GM12878 (cell line): Measurements from ENCODE around the gene IMP3. TPM values are rescaled to one million over a fixed set of nuclear protein-coding genes. Genes with fewer than 3 reads are reported as not detected.

Source experiments
- ATAC-seq: fragments of 200-7000 bp; cut with Tn5 transposase; 3 replicates; pipeline ENCODE4 v1.9.1; 2020; ENCODE audit warnings: mild to moderate bottlenecking, moderate library complexity
- BruUV-seq: library from RNA; stranded (reverse); fragments of 400-500 nt; replicated peaks from 2 replicates; lab custom pipeline; 2021; lab: Mats Ljungman, UMichigan
- CTCF ChIA-PET: fragments of 300-600 bp; sonication (Branson Sonifier 250); formaldehyde crosslinking; extraction: SDS; loops from one replicate; lab custom pipeline; 2021; ENCODE audit warnings: inconsistent platforms; lab: Yijun Ruan, JAX
- POLR2A ChIA-PET: fragments of 350-600 bp; formaldehyde crosslinking; extraction: SDS; loops from one replicate; lab custom pipeline; 2021; ENCODE audit warnings: inconsistent platforms; lab: Charles Lee
- RAD21 ChIA-PET: fragments of 300-600 bp; sonication (Branson Sonifier 250); formaldehyde crosslinking; loops from one replicate; lab custom pipeline; 2023; ENCODE audit warnings: antibody characterized with exemption; ENCODE audit not compliant: unreplicated experiment; lab: Charles Lee
- SMC1A ChIA-PET: fragments of 300-600 bp; sonication (Branson Sonifier 250); formaldehyde crosslinking; loops from one replicate; lab custom pipeline; 2023; ENCODE audit not compliant: unreplicated experiment, uncharacterized antibody; lab: Charles Lee
- DNase-seq: peaks from one replicate; pipeline ENCODE4 v3.0.0-alpha.2; 2011; ENCODE audit warnings: low read depth, low spot score
- FAIRE-seq: peaks from 3 replicates; lab custom pipeline; 2011; peaks lifted over from hg19 to GRCh38; lab: Jason Lieb, UNC
- H2AFZ ChIP-seq: 2 replicates; pipeline ENCODE4 v1.6.0; 2011; ENCODE audit warnings: low read depth, low read length, control low read depth; ENCODE audit not compliant: control insufficient read depth
- H3K27ac ChIP-seq: 2 replicates; pipeline ENCODE4 v1.5.1; 2011; ENCODE audit warnings: control low read depth; ENCODE audit not compliant: control insufficient read depth, insufficient read depth
- H3K27me3 ChIP-seq, 2 experiments: replicated peaks in 1 of 2; 2 replicates each; pipeline versions ENCODE4 v1.6.0 to v1.6.1; 2011; ENCODE audit warnings: low read length in 1 of 2; ENCODE audit not compliant: control insufficient read depth in 2 of 2, insufficient read depth in 2 of 2
- H3K36me3 ChIP-seq, 2 experiments: 2 replicates each; pipeline ENCODE4 v1.5.1; 2011; ENCODE audit warnings: low read length in 1 of 2; ENCODE audit not compliant: control insufficient read depth in 2 of 2, insufficient read depth in 2 of 2
- H3K4me1 ChIP-seq: 2 replicates; pipeline ENCODE4 v1.6.1; 2011; ENCODE audit warnings: mild to moderate bottlenecking, low read length, moderate library complexity, mixed read lengths; ENCODE audit not compliant: control insufficient read depth, insufficient read depth
- H3K4me2 ChIP-seq: 2 replicates; pipeline ENCODE4 v1.6.0; 2011; ENCODE audit warnings: control low read depth; ENCODE audit not compliant: control insufficient read depth, insufficient read depth
- H3K4me3 ChIP-seq: fragments of 200-600 bp; sonication (generic); 2 replicates; pipeline ENCODE4 v1.5.1; 2016
- H3K79me2 ChIP-seq: 2 replicates; pipeline ENCODE4 v1.6.0; 2011; ENCODE audit warnings: low read length; ENCODE audit not compliant: control insufficient read depth, insufficient read depth
- H3K9ac ChIP-seq: 2 replicates; pipeline ENCODE4 v1.8.0; 2011; ENCODE audit warnings: low read length, control low read depth, mixed read lengths; ENCODE audit not compliant: control insufficient read depth, insufficient read depth
- H3K9me3 ChIP-seq: replicated peaks from 3 replicates; pipeline ENCODE4 v1.5.1; 2011; ENCODE audit warnings: mild to moderate bottlenecking, low read length; ENCODE audit not compliant: control insufficient read depth, insufficient read depth
- H4K20me1 ChIP-seq: 2 replicates; pipeline ENCODE4 v1.6.0; 2011; ENCODE audit not compliant: control insufficient read depth, insufficient read depth
- CBX3 ChIP-seq: fragments of 200-600 bp; sonication (generic); IDR thresholded peaks from 2 replicates; pipeline ENCODE4 v1.6.1; 2016; ENCODE audit warnings: low read depth, borderline replicate concordance
- E2F4 ChIP-seq: IDR thresholded peaks from 2 replicates; pipeline ENCODE4 v1.6.1; 2012; ENCODE audit warnings: low read depth, low read length, improper control_type of control experiment
- PBX3 ChIP-seq: IDR thresholded peaks from 2 replicates; pipeline ENCODE4 v1.6.1; 2011; ENCODE audit warnings: mild to moderate bottlenecking, low read depth, low read length, moderate library complexity; ENCODE audit not compliant: insufficient replicate concordance
- SMARCA5 ChIP-seq: fragments of 450-650 bp; IDR thresholded peaks from 2 replicates; pipeline ENCODE4 v1.6.1; 2017; ENCODE audit warnings: mild to moderate bottlenecking
- TCF7 ChIP-seq: IDR thresholded peaks from 2 replicates; pipeline ENCODE4 v1.6.1; 2014; ENCODE audit warnings: antibody characterized with exemption, borderline replicate concordance
- ZNF24 ChIP-seq: fragments of 450-650 bp; IDR thresholded peaks from 2 replicates; pipeline ENCODE4 v1.6.1; 2017; ENCODE audit warnings: antibody characterized with exemption, mild to moderate bottlenecking
- ZSCAN29 ChIP-seq: fragments of 450-650 bp; IDR thresholded peaks from 2 replicates; pipeline ENCODE4 v1.6.1; 2017; ENCODE audit warnings: mild to moderate bottlenecking, moderate library complexity
- WGBS: methylation state at CpG from one replicate; pipeline ENCODE4 v1.1.6; 2016; ENCODE audit warnings: low lambda C conversion rate; ENCODE audit not compliant: insufficient replicate concordance, insufficient coverage; ENCODE audit errors: missing lambda C conversion rate; 5-methylcytosine and 5-hydroxymethylcytosine counted together
- in situ Hi-C: fragments of 300-500 bp; cut with MboI; formaldehyde crosslinking; loops from 9 replicates; pipeline ENCODE4 v1.14.3; 2018; ENCODE audit warnings: mixed read lengths
- intact Hi-C: fragments of 100-400 bp; cut with micrococcal nuclease; formaldehyde crosslinking; loops from one replicate; pipeline ENCODE4 v1.14.2; 2022; ENCODE audit not compliant: unreplicated experiment
- polyA plus RNA-seq, 11 experiments: library from polyadenylated mRNA; depleted of rRNA in 4 of 11; unstranded in 6 of 11; stranded (reverse) in 5 of 11; fragments of >200 nt; fragmentation: Nextera tagmentation in 4 of 11; fragmentation: Illumina TruSeq in 1 of 11; extraction: Ambion mirVana in 4 of 11; extraction: Trizol in 1 of 11; gene quantifications; 1 replicate in 1 of 11; 2 replicates in 10 of 11; pipeline versions ENCODE4 v1.2.1 to v1.2.3, GENCODE V29; 2011 to 2016; ENCODE audit warnings: inconsistent platforms in 2 of 11, missing spikeins in 2 of 11, low read depth in 1 of 11
- total RNA-seq, 4 experiments: library from RNA; depleted of rRNA in 3 of 4; stranded (reverse); fragments of >200 nt in 3 of 4; fragmentation: Illumina TruSeq in 1 of 4; extraction: Trizol in 1 of 4; gene quantifications; 2 replicates each; pipeline versions ENCODE4 v1.2.1 to v1.2.3, GENCODE V29; 2013 to 2021

Gene IMP3
- total and polyA plus RNA-seq, 10 of the 15 experiments (the other 5 are each of a cell fraction or from before 2014, with no cell fraction given), result 13.3 to 208 (median 85.2) TPM

DNA sequence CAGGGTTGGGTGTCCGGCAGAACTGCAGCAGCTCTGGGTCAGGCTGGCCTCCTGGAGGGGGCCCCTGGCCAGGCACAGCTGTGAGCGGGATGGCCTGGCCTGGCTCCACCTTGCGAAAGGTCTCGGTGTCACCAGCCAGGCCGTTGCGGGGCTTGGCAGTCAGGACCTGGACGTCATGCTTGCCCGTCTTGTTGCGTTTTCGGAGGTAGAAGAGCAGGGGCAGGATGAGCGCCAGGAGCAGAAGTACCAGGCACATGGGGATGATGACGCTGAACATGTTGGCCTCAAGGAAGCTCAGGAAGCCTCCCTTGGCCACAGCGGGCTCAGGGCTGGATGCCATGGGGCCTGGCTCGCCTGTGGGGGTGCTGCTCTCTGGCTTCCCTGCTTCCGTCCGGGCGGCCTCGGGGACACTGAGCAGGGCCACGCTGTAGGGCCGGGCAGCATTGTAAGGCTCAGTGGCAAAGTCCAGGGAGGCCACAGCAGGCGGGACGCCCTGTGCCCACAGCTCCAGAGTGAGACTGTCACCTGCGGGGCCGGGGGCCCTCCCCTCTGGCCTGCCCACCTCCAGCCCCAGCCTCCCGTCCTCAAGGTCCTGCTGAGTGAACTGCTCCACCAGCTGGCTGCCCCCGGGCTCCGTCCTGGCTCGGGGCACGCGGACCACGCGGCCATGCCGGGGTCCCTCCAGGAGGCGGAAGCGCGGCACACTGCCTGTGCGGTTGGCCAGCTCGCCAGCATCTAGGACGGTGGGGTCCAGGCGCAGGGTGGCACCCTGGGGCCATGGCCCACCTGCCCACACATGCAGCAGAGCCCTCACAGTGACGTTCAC is 35.8 kb upstream of the IMP3 start:
- Histone ChIP-seq H3K27ac (no peak overlapping the region), H4K20me1 (no peaks in the 10 kb centered on the region), H3K79me2 (no peaks in the 10 kb centered on the region), H2AFZ (no peak overlapping the region), H3K4me1 (no peaks in the 10 kb centered on the region), H3K36me3 (no peaks in the 10 kb centered on the region), H3K9me3 (no peaks in the 10 kb centered on the region), H3K4me3 (no peak overlapping the region), H3K9ac (no peak overlapping the region), H3K27me3 (peaks cover 0 to 3% of the 10 kb centered on the region in 2 experiments; a peak in 3 of 4 replicates), H3K4me2 (no peak overlapping the region)
- ATAC-seq (no peak), FAIRE-seq (no peak), DNase-seq (no peak)
- intact Hi-C loops, result no loop called here
- POLR2A ChIA-PET, result interaction anchor here (1.5 kb wide), 1 partner anchor 15 kb away, joined by 3 read pairs; no protein-coding TSS in a partner anchor
- SMC1A ChIA-PET, result interaction anchor here (0.6 to 0.9 kb wide), 2 partner anchors 224 to 308 kb away, joined by 3 read pairs; no protein-coding TSS in a partner anchor
- no TSS peak for BruUV-seq
- CTCF ChIA-PET, result no interaction called here
- in situ Hi-C loops, result no loop called here
- TF ChIP-seq PBX3, result no peak
- WGBS, result 67% methylated on average over 37 of the region's 41 CpGs
- RAD21 ChIA-PET, result interaction anchor here (0.6 kb wide), 1 partner anchor 81 kb away, joined by 3 read pairs; no protein-coding TSS in a partner anchor

DNA sequence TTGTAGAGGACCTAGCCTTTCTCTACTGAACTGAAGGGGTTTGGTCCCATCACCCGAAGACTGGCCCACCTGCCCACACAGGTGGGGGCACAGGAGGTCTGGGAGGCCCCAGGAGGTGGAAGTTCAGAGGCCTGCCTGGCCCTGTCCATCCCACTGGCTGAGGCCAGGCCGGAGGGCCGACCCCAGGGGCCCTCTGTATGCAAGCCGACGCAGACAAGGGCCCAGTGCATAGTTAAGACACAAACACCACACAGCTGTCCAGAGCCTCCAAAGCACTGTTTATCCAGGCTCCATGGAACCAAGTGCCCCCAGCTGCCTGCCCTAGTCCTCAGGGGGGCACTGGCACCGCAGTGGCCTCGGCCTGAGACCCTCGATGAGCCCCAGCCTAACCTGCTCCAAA is 34.3 kb upstream of the IMP3 start:
- H3K4me2 ChIP-seq, result no peak overlapping the region
- H3K9me3 ChIP-seq, result no peaks in the 10 kb centered on the region
- H3K4me1 ChIP-seq, result no peaks in the 10 kb centered on the region
- ChIA-PET CTCF (no interaction called here), SMC1A (no interaction called here), RAD21 (interaction anchor here (1.1 kb wide), 1 partner anchor 307 kb away, joined by 5 read pairs; no protein-coding TSS in a partner anchor)
- H3K27ac ChIP-seq, result no peak overlapping the region
- no peak overlapping the region for H2AFZ ChIP-seq
- no peaks in the 10 kb centered on the region for H3K36me3 ChIP-seq
- intact Hi-C loops, result no loop called here
- no peak overlapping the region for H3K4me3 ChIP-seq
- no peak for FAIRE-seq
- TF ChIP-seq ZNF24 (no peak), ZSCAN29 (no peak), E2F4 (no peak), CBX3 (no peak), SMARCA5 (no peak), TCF7 (no peak)
- TF ChIP-seq, all 136 proteins: peak for 0
- H3K9ac ChIP-seq, result no peak overlapping the region
- in situ Hi-C loops, result loop anchor here (25.0 kb wide), 1 partner anchor 662 kb away; the partner anchor contains the start of gene PPCDC
- ATAC-seq, result no peak
- DNase-seq, result no peak
- 31% methylated on average over 8 of the region's 8 CpGs for whole genome bisulfite sequencing
- peaks cover 0 to 3% of the 10 kb centered on the region in 2 experiments; a peak in 3 of 4 replicates for H3K27me3 ChIP-seq
- no peaks in the 10 kb centered on the region for H3K79me2 ChIP-seq
- no peaks in the 10 kb centered on the region for H4K20me1 ChIP-seq
- BruUV-seq, result no TSS peak
- POLR2A ChIA-PET, result interaction anchor here (1.5 kb wide), 1 partner anchor 13 kb away, joined by 3 read pairs; no protein-coding TSS in a partner anchor
